NCI-H1105 treated with DMSO at 0.1 percent for 48 hours (cell line): Measurements from ENCODE around the gene RPL22.

Source experiments
- DNase-seq: peaks from one replicate; lab custom pipeline; 2025; lab: John Stamatoyannopoulos, UW

The RPL22 gene

DNA sequence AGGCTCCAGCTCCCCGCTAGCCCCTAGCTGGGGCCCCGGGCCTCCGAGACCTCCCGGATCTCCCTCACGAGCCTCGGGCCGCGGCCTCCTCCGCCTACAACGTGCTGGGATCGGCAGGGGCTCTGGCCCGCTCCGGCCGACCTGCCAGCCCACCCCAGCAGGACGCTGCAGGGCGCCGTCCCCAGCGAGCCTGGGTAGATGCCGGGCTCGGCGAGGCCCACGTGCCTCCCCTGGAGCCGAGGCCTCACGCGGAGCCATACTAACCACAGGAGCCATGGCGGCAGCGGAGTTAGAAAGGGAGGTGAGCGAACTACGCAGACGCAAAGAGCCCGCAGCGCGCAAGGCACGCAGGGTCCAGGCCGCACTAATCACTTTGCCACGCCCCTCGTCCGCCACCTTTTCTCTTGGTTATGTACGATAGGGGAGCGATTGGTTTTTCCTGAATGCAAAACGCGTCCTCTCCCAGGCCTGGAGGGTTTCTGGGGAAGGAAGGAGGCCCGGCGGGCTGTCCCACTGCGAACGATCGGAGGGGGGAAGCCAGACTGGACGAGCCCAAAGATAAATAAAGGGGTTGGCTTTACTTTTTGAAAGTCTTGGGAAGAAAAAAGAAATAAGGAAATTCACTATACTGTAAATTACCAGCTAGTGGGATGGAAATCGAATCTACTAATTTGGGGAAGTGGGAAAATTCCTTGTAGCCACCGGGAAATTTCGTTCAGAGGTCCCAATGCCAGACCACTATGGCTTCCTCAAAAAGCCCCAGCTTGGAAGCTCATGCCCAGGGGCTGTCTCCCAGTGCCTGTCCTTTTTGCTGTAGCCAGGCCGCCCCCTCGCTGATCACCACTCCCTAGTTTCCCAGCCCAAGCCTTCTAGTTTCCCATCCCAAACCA lies at the start of gene RPL22:
Gene RPL22, minus strand, starts transcription at position 298 of the 890 bp plus-strand sequence. Its CDS starts 22 bp downstream, at position 276.
- DNase-seq, result peak; percentile 99

DNA sequence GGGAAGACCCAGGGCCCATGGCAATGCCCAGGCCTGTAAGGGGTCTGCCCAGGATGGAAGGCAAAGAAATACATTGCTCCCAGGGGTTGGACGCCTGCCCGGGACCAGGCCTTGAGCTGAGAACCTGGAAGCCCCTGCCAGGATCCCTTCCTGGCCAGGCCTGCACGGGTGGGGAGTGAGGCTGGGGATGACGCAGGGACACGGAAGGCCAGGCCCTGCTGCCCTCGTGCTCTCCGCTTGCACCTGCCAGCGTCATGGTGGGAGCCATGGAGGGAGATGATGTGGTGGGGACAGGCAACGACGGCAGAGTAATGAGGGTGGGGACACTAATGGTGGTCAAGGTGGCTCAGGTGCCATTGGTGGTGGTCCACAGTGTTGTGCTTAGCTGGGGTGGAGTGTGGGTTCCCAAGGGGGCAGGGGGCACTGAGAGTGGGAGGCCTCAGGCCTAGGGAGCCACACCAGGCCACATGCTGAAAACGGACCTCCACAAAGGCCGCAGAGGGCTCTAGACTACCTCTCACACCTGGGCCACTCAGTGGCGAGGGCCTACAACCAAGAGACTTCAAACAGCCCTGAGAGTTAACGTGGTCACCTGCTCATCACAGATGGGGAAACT lies 48.9 kb upstream of the RPL22 start:
- DNase-seq, result no peak

DNA sequence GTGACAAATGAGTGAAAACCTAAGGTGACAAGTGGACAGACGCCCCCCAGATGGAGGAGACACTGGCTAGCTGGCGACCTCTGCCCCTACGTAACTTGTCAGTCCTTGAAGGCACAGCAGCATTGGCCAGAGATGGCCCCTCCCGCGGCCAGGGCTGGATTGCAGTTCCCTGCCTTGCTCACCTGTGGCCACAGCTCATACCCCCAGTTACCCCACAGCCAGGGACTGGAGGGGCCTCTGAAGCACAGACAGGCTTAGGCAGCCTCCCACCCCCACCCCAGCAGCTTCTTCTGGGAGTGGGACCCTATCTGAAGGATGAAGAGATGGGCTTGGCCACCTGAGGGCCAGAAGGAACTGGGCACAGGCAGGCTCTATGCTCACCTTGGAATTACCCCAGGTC lies 48.3 kb upstream of the RPL22 start:
- DNase-seq, result no peak

DNA sequence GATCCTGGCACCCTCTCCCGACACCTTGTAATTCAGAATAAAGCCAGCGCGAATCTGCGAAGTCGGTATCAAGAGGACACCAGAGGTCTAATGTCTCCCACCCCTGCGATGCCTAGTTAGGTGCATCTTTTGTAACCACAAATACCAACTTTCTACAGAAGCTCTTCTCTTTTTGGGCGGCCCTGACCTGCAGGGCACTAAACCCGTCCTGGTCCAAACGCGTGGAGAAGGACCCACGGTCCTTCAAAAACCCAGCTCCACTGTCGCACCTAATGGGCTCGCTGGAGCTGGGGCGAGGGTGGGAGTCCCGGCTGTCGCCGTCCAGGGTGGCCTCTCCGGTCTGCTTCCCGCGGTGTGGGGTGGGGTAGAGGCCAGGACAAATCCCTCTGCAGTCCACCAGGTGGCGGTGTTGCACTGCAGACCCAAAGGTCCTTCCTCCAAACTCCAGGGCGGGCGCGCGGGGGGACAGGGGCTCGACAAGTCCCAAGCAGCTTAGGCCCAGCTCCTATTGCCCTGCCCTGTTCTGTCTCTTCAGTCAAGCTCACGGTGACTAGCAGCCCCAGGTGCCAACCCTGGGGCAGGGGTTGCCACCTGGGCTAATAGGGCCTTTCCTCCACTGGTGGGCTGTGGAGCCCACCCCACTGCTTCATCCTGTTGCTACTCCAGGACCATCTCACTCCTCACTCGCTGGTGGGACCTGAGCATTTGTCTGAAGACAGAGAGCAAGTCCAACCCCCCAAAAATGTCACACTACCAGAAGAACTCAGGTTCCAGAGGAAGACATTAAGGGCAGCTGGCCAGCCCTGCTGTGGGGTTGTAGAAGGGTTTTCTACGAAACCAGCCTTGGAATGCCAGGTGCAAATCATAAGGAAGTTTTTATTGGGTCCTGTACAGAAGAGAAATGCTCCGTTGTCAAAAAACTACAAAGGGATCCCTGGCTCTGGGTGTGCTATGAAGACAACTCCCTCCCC lies 47.4 kb upstream of the RPL22 start:
- peak; percentile 74 for DNase-seq

DNA sequence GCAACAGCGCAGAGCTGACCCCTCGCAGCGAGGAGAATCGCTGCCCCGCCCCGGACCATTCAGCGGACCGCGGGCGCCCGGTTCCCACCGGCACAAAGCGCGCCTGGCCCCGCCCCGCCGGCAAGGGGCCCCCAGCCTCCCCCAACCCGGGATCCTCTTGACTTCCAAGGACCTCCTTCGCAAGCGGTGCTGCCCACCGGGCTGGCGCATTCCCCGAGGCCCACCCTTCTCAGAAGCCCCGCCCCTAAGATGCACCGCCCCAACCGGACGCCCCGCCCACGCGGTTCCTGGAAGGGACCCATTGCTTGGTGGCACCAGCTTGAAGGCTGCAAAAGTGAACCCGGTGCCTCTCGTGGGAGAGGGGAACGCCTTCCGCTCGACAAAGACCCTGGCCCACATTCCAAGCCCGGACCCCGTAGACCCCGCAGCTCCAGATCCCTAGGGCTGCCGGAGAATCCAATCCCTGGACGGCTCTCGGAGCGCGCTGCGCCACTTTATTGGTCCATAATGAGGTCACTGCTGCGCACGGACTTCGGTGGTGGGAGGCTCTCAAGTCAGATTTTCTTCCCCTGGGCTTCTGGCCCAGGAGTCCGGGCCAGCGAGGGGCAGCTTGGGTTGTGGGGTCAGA lies 46.6 kb upstream of the RPL22 start:
- peak; percentile 85 for DNase-seq

DNA sequence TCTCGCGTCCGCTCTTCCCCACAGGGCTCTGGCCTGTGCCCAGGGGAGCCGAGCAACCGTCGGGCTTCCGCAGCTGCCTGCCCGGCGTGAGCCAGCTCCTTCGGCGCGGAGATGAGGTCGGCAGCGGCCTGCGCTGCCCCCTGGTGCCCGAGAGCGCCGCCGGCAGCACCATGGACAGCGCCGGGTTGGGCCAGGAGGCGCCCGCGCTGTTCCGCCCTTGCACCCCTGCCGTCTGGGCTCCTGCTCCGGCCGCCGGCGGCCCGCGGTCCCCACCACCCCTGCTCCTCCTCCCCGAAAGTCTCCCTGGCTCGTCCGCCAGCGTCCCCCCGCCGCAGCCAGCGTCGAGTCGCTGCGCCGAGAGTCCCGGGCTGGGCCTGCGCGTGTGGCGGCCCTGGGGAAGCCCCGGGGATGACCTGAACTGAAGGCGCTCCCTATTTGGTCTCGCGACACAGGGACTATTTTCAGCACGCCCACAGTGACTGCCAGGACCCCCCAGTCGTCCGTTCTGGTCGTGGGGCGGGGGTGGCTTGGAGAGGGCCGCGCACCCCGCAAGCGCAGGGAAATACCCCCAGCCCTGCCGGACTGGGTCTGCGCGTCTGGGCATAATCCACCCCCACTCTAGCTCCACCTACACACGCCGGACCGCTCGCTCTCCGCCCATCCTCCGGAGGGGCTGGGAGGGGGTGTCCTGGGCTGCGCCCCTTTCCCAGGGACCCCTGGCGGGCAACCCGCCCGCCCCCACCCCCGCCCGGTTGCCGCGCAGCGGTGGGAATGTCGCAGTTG lies 45.9 kb upstream of the RPL22 start:
- peak; percentile 85 for DNase-seq

DNA sequence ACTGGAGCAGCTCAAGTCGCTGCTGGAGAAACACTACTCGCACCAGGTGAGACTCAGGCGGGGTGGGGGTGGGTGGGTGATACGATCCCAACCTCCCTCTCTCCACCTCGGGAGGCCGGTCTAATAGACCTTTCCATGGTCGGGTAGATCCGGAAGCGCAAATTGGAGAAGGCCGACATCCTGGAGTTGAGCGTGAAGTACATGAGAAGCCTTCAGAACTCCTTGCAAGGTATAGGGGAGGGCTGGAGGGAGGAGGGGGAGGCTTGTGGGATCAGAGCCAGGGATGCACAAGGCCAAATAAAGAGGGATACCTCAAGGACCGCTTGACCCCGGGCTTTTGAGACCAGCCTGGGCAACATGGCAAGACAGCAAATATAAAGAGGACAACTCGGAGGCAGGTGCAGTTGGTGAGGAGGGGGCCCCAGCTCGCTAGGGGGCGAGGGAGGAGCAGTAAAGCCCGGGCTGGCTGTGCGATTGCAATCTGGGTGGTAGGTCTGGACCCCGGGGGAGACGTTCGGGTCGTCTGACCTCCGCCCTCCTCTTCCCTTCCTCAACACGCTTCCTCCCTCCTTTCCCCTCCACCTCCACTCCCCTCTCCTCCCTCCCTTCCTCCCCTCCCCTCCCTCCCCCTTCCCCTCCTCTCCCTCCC lies 45.1 kb upstream of the RPL22 start:
- peak; percentile 71 for DNase-seq

DNA sequence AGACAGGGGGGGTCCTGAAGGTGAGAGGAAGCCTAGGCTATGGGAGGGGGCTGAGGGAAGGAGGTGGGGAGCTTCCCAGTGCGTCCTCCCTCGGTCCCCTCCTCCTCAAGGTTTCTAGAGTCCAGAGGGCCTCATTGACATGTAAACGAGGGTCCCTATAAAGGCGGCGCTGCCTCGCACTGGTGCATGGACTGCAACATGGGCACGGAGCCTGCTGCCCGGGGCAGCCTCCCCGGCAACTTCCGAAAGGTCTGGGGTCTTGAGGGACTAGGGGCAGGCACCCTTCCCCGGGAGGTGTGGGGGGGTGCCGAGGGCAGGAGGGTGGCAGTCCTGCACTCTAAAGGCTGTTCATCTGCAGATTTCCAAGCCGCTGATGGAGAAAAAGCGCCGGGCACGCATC lies 44.6 kb upstream of the RPL22 start, which contains the start of gene HES3:
Gene HES3, plus strand, starts transcription at position 187 of the 400 bp plus-strand sequence. Its CDS starts 187 bp downstream, at position 374.
- DNase-seq, result no peak

DNA sequence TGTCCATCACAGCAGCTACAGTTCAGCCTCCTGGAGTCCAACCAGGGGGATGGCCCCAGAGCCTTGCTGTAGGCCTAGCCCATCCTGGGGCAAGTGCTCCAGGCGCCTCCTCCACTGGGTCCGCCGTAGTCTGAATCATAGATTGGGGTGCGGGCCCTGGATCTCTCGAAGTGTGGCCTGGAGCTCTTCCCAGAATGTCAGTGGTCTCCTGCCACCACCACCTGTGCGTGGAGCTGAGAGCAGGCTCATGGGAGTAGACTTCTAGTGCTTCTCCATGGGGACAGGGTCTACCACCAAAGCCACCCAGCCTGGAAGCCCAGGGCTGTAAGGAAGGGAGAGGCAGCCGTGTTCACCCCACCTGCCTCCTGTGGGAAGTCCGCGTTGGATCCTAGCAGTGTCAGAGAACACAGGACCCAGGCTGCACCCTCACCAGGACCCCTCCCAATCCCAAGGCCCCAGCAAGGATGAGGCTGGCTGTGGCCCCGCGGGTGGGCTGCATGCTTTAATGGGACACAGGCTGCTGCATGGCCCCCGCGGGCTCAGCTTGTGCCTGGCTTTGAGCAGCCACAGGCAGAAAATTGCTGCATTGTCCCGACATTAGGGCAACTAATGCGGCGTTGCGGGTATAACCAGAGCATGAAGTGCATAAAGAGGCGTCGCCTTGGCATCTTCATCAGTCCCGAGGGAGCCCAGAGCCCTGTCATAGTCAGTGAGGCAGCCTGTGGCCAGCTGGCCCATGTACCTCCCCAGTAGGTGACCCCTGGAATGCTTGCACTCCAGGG lies 43.8 kb upstream of the RPL22 start:
- no peak for DNase-seq

DNA sequence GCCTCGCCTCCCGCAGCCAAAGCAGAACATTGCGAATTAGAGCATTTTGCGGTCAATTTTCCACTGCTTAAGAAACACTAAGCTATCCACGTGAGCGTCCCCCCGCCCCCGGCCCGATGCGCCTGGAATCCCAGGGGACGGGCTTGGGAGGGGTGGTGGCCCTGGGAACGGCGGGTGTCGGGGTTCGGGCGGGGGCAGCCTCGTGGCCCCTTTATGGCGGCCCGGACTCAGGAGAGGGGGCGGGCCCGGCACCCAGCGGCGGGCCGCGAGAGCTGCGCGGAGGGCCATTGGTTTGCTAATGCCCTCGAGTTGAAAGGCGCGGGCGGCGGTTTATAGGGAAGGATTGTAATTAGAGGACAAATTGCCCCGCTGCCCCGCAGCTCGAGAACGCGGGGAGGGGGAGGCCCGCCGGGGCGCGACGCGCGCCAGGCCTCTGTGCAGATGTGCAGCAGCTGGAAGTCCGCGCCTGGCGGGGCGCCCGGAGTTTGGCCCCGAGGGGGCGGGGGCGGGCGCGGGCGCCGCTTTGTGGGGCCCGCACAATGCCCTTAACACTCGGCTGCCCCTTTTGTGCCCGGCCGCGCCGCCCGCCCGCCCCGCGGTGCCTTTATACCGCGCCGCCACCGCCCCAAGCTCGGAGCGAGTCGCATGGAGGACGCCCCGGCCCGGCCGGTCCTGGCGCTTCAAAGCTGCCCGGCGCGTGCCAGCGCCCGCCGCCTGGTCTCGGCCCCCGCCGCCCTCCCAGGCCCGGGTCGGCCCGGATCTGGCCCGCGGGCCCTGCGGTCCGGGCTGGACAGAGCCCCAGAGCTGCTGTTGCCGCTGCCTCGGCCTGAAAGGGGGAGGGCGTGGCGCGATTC lies 42.7 kb upstream of the RPL22 start:
- no peak for DNase-seq

DNA sequence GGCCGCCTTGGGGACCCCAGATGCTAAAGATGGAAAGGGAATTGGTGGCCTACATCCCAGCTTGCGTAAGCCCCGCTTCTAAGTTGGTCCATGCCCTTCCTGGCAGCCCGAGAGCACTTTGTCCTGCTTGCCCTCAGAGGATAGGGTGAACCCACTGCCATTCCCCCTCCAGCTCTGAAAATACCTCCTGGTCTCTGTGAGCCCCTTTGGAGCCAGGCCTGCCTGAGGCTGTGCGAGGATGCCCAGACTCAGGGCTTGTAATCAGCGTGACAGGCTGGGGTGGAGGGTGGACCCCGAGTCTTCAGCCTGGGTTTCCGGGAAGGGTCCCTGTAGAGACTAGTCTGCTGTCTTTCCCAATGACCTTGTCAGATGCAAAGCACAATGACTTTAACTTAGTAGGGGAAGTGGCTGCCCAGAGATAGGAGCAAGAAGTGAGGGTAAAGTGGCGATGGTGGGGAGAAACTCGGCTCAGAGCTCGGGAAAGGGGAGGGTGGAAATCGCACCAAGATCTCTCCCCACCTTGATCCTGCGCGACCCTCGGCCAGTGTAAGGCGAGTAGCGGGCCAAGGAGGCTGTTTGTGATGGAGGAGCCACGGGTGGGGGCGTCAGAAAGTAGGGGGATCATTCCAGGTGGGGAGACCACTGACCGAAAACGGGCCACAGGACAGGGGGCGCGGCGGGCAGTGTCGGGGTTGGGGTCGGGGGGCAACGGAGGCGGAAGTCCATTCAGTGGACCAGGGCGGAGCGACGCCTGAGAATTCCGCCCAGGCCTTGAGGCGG lies 41.9 kb upstream of the RPL22 start:
- no peak for DNase-seq

DNA sequence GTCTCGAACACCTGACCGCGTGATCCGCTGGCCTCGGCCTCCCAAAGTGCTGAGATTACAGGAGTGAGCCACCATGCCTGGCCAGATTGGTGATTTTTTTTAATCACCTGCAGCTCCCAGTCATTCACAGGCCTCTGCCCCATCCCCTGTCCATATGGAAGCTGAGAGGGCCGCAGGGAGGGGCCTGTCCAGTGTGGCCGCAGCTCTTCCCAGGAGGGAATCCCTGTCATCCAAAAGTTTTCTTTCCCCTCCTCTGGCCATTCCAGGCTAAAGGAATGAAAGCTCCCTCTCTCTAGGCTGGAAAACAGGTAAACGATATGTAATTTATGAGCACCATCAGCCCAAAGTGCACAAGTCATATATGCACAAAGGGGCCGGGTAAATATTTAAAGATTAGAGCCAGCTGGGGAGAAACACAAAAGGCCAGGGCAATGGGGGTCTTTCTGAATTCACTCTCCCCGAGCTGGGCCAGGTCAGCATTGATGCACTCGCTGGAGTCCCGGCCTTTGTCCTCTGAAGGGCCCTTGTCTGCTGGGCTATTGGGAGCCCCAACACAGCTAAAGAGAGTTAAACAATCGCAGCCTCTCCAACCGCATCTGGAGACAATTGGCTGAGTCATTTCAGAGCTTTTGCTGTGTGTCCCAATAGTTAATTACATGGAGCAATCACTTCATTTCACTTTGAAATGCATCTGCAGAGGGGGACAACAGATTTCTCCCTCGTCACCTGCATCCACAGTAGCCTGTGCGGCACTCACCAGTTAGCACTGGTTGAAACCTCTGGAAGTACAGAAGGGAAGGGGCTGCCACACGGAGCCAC lies 40.8 kb upstream of the RPL22 start:
- DNase-seq, result peak; percentile 18

DNA sequence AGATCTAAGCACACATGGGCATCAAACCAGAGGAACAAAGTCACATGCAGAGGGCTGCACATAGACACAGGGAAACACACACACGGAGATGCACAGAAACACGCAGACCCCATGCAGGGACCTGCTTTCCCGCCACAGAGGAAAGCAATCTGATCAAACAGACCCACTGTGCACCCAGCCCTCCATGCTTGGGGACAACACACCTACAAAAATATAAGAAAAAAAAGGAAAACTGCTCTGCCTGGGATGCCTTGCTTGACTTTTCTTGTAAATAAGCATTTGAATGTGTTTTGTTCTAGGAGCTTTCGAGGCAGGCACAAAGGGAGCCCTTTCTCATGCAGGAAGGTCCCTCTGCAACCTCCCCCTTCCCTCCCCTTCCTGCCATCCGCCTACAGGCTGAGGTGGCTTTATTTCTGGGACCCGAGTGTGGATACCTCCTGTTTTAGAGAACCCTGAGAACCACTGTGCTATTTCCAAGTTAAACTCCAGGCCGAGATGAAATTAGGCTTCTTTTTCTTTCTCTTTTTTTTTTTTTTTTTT lies 39.9 kb upstream of the RPL22 start:
- no peak for DNase-seq

DNA sequence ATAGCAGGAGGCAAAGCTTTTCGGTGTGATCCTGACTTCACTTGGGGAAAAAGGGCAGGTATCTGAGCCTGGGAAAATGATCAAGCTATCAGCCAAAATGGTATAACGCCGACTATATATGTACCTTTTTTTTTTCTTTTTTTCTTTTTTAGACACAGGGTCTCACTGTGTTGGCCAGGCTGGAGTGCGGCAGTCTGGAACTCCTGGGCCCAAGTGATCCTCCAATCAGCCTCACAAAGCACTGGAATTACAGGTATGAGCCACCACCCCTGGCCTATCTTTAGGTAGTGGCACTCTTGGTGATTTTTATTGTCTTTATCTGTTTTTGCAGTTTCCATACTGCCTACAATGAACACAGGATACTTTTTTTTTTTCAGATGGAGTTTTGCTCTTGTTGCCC lies 37.7 kb upstream of the RPL22 start:
- no peak for DNase-seq

DNA sequence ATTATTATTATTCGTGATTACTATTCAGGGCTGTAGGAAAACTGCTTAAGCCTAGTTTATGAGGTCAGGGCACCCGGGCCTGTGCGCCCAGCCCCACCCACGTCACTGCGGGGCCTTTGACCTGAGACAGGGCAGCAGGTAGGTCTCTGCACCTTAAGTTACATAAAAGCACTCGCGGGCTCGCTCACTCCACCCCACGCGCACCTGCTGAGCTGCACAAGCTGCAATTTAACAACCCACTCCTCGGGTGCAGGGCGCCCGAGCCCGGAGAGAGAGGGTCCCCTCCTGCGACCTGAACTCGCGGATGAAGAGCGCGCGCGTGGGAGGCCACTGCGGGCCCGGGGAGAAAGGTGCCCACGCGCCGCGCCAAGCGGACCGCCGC lies 35.9 kb upstream of the RPL22 start:
- no peak for DNase-seq

DNA sequence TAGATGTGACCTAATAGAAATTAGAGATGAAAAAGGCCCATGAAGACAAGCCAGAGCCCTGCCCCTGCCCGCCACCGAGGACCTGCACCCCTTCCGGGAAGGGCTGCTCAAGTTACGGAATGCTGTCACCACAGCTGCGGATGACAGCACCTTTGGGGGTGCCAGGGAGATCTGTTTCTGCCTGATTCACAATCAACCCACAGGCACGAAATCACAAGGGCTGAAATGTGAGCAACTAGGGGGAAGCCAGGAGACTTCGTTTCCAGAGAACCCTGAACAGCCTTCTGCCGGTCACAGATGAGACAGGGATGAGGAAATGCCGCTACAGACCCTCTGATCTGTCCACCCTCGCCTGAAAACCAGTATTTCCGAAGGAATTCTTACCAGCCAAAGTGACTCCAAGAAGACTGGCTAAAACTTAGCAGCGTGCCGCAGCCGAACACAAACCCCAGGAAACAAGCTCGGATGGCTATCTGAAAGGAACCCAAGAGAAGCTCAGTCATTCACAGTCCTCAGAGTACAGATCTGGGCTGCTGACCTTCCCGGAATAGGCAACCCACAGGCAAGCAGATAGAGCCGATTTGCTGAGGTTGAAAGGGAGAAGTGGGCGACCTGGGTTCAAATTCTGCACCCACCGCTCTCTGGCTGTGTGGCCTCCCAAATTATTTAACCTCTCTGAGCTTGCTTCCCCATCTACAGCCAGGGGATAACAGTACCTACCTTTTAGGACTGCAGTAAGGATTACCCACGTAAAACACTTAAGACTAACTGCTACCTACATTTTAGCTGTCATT lies 35.3 kb upstream of the RPL22 start:
- DNase-seq, result no peak
